Activated naive CD4-positive, alpha-beta T cell treated with Interleukin-2 at 50 U/mL for 16 hours (primary cell): Measurements from ENCODE around the gene B9D2.

ENCODE experiments used
- DNase-seq: peaks from one replicate; pipeline ENCODE4 v3.0.0-alpha.2; 2020

B9D2 gene

DNA sequence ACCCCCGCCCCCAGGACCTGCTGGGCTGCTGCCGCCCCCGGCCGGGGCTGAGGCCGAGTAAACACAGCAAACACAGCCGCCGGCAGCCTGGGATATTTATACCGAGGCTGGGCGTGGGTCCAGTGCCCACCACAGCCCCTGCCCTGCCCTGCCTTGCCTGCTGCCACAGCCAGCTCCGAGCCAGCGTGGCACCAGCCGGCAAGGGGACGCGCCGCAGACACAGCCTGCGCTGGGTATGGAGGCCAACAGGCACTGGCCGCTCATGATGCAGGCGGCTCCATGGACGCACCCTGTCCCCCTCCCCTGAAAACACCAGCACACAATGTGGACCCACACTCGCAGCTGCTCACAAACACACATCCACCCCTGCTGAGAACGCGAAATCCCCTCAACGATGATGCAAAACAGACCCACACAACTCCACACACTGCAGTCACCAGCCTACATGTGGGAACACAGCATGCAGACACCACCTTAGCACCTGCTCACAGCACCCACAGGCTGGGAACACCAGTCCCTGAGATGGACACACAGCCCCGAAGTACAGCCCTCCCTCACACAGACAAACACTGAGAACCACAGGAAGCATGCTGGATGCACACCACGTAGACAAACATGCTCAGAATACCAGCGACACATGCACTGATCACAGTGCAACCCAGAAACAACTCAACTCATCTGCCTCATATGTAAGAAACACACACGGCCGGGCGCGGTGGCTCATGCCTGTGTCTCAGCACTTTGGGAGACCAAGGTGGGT lies 37.8 kb downstream of the B9D2 start:
- DNase-seq, result peak; percentile 28

GRCh38 chr19:41325640-41325946 lies 38.4 kb downstream of the B9D2 start:
- DNase-seq, result no peak

DNA sequence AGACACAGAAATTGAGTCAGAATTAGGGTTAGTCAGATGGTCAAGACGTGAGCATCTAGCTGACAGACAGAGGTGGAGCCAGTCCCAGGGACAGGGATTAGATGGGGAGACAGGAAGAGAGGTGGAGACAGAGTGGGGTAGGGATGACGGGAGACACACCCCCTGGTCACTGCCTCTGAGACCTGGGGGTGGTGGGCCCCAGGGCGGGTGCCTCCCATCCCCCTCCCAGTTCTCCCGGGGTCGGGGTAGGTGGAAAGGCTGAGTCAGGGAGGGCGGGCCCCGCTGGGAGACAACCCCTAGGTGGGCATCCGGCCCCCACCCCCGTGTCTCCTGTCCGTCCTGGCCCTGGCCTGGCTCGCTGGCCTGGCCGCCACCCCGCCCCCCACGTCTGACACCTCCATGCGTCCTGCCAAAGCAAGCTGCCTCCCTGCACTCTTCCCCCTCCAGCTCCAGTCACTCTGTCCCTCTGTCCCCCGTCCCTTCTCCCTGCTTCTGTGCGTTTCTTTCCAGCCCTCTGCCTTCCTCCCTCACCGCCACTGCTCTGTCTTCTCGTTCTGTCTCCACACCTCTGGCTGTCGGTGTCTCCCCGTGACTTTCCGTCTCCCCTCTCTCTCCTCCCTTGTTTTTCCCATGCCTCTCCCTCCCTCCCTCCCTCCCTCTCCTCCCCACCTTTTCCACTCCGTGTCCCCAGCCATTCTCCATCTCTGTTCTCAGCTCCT lies 38.9 kb downstream of the B9D2 start:
- DNase-seq, result no peak

DNA sequence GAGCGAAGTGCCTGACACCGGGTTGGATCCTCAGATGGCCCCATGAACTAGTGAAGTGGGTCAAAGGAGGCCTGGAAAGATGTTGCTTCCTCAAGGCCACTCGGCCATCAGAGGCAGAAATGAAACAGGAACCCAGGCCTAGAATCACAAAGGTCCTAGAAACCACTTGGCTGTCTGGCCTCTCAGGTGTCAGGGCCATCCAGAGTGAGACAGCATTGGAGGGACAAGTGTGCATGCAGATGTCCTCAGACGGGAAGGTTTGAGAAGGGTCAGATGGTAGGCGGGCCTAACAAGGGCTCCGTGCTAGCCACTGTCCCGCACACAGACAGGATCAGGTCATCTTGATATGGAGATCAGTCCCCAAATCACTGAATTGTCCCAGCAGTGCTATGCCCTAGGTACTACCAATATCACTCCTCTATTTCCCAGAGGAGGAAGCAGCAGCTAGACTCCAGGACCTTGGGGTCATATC lies 39.7 kb downstream of the B9D2 start:
- DNase-seq, result no peak

GRCh38 chr19:41323430-41324125 lies 40.4 kb downstream of the B9D2 start:
- DNase-seq, result no peak

GRCh38 chr19:41323023-41323422 lies 40.9 kb downstream of the B9D2 start:
- DNase-seq, result no peak

DNA sequence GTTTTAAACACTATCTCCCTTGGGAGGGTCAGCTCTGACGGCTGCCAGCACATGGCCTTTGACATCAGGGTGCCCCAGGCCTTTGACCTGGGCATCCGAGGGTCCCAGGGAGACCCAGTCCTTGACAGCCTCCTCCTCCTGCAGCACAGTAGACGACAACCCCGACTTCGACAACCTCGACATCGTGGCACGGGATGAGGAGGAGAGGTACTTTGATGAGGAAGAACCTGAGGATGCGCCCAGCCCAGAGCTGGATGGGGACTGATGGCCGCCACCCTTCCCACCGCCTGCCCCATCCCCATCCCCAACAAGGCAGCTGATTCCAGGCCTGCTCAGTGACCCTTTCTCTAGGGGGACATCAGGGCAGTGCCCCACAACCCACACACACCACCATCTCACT lies 41.5 kb downstream of the B9D2 start:
- no peak for DNase-seq

GRCh38 chr19:41321600-41322270 lies 42.2 kb downstream of the B9D2 start:
- no peak for DNase-seq

- no peak for DNase-seq
Observed at GRCh38 chr19:41321204-41321599, 42.7 kb downstream of the B9D2 start.

- no peak for DNase-seq
Observed at GRCh38 chr19:41320568-41320967, 43.4 kb downstream of the B9D2 start.

DNA sequence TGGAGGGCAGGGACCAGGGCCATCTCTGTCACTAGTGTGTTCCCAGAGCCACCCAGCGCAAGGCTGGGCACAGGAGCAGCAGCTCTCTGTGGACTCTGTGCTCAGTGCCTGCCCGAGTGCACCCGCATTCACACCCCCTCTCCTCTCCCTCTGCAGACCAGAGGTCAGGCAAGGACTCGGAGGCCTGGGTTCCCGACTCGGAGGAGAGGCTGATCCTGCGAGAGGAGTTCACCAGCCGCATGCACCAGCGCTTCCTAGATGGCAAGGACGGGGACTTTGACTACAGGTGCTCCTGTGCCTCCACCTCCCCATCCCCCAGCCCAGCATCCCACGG lies 43.8 kb downstream of the B9D2 start:
- no peak for DNase-seq

DNA sequence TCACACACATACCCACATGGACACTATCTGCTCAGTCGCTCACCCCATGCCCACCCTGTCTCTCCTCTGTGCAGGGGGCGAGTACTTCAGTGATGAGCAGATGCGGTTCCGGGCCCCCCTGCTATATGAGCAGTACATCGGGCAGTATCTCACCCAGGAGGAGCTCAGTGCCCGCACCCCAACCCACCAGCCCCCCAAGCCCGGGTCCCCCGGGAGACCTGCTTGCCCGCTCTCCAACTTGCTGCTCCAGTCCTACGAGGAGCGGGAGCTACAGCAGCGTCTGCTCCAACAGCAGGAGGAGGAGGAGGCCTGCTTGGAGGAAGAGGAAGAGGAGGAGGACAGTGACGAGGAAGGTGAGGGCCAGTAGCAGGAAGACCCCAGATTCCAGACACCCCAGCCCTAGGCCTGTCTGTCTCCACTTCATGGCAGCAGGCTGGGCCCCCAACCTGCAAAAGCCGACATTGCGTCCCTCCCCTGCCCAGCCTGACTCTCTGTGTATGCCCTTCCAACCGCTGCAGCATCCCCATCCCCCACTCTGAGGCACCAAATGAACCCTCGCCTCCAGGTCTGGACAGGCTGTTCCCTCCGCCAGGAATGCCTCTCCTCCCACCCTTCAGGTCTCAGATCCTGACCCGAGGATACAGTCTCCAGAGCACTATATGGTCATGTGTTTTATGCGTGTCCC lies 44.3 kb downstream of the B9D2 start:
- DNase-seq, result no peak

GRCh38 chr19:41318696-41319499 lies 45.1 kb downstream of the B9D2 start:
- DNase-seq, result no peak

- no peak for DNase-seq
Observed at GRCh38 chr19:41316306-41316920, 47.5 kb downstream of the B9D2 start.

DNA sequence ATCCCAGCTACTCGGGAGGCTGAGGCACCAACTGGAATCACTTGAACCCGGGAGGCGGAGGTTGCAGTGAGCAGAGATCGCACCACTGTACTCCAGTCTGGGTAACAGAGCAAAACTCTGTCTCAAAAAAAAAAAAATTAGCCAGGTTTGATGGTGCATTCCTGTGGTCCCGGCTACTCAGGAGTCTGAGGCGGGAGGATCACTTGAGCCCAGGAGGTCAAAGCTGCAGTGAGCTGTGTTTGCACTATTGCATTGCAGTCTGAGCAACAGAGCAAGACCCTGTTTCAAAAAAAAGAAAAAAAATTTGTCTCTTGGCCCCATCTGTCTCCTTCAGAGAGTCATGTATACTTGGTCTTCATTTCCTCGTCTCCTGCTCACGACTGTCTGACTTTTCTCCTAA lies 52.3 kb downstream of the B9D2 start:
- DNase-seq, result no peak

DNA sequence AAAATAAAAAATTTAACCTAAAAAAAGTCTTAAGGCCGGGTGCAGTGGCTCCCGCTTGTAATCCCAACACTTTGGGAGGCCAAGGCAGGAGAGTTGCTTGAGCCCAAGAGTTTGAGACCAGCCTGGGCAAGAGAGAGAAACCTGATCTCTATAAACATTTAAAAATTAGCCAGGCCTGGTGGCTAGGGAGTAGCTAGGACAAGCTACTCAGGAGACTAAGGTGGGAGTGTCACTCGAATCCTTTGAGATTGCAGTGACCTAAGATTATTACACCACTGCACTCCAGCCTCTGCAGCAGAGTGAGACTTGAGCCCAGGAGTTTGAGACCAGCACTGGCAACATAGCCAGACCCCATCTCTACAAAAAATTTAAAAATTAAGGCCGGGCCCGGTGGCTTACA lies 52.9 kb downstream of the B9D2 start:
- DNase-seq, result no peak

- DNase-seq, result peak; percentile 89
Observed at GRCh38 chr19:41310033-41310831, 53.7 kb downstream of the B9D2 start, which contains the start of gene CCDC97. TSS of gene CCDC97 (plus strand) at chr19:41310172. CDS start at chr19:41310311, 139 bp downstream.

DNA sequence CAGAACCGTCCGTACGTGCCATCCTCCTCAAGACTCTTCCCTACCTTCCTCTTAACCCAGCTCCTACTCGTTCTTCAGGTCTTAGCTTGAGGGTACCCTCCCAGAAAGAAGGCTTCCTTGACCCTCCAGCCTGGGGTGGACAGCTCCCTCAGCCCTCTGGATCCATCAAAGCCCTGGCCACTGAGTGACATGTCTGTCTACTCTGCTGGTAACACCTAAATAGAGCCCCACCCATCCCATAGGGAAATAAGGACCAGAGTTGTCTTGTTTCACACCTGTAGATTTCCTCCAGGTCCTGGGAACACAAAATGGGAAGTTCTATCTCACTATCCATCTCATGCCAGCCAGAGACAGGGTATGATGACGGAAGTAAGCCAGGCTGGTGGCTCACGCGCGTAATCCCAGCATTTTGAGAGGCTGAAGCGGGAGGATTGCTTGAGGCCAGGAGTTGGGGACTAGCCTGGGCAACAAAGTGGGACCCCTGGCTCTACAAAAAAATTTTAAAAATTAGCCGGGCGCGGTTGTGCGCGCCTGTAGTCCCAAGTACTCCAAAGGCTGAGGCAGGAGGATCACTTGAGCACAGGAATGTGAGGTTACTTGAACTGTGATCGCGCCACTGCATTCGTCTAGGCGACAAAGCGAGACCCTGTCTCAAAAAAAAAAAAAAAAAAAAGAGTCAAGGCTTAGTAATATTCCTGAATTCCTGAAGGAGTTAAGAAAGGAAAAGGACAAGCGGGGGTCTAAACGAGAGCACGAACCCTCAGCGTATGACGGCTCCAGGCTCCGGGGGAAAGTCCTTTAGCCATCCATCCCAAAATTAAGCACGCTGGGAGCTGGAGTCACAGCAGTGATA lies 54.5 kb downstream of the B9D2 start:
- DNase-seq, result no peak

- peak; percentile 94 for DNase-seq
Observed at GRCh38 chr19:41308450-41309179, 55.3 kb downstream of the B9D2 start.
